ENCODE measurements around the gene KRTAP5-4.
A peak's percentile ranks its signal among the peaks of the same experiment; 100 is the strongest.

Gene KRTAP5-4

GRCh38 chr11:1572197-1573076 is 49.5 kb downstream of the KRTAP5-4 start, which contains the start of gene DUSP8:
Gene DUSP8, minus strand, starts transcription at chr11:1572271. Its CDS starts 6,445 bp downstream, at chr11:1565826.
- DNase-seq (ENCODE audit: low read depth), result peak; percentile 56

- DNase-seq (ENCODE audit: low read depth), result no peak
Measured at GRCh38 chr11:1571760-1572196, 50.2 kb downstream of the KRTAP5-4 start.

Data from GM04504 (cell line).